Nephron (organoid): ENCODE data around the gene EAF1.
"Not testable (repeated sequence)": the region's sequence is repeated elsewhere in the genome, so short reads cannot be mapped to it uniquely, and the experiment has no call there.

Source experiments
- H3K27ac Mint-ChIP-seq, 3 experiments: 2 replicates each; pipeline ENCODE4 v1.8.0; 2020; ENCODE audit warnings: mixed read lengths in 3 of 3, mild to moderate bottlenecking in 2 of 3, moderate library complexity in 1 of 3
- H3K27me3 Mint-ChIP-seq: 2 replicates; pipeline ENCODE4 v1.8.0; 2021; ENCODE audit warnings: low read depth, mild to moderate bottlenecking, moderate library complexity, mixed read lengths
- H3K36me3 Mint-ChIP-seq: 2 replicates; pipeline ENCODE4 v1.8.0; 2020; ENCODE audit warnings: low read depth, mixed read lengths
- H3K4me1 Mint-ChIP-seq: 2 replicates; pipeline ENCODE4 v1.8.0; 2020; ENCODE audit warnings: mixed read lengths
- H3K4me3 Mint-ChIP-seq, 3 experiments: 2 replicates each; pipeline ENCODE4 v1.8.0; 2020; ENCODE audit warnings: mild to moderate bottlenecking in 3 of 3, mixed read lengths in 3 of 3, moderate library complexity in 2 of 3
- H3K9me3 Mint-ChIP-seq: 2 replicates; pipeline ENCODE4 v1.8.0; 2020; ENCODE audit warnings: mixed read lengths
- TF ChIP-seq, protein P1 (sequence below), 3 experiments: fragments of 200-600 bp; sonication (generic); IDR thresholded peaks; one replicate each; pipeline ENCODE4 v1.5.0; 2021; ENCODE audit warnings: antibody characterized with exemption in 3 of 3; ENCODE audit not compliant: unreplicated experiment in 3 of 3

EAF1 gene

GRCh38 chr3:15409239-15409638 is 18.2 kb upstream of the EAF1 start:
- Mint-ChIP-seq H3K4me3 (no peak overlapping the region), H3K27ac (no peak overlapping the region), H3K4me1 (no peaks in the 10 kb centered on the region), H3K27me3 (no peaks in the 10 kb centered on the region), H3K36me3 (peaks cover 46% of the 10 kb centered on the region), H3K9me3 (no peaks in the 10 kb centered on the region)
- TF ChIP-seq, protein P1, sequence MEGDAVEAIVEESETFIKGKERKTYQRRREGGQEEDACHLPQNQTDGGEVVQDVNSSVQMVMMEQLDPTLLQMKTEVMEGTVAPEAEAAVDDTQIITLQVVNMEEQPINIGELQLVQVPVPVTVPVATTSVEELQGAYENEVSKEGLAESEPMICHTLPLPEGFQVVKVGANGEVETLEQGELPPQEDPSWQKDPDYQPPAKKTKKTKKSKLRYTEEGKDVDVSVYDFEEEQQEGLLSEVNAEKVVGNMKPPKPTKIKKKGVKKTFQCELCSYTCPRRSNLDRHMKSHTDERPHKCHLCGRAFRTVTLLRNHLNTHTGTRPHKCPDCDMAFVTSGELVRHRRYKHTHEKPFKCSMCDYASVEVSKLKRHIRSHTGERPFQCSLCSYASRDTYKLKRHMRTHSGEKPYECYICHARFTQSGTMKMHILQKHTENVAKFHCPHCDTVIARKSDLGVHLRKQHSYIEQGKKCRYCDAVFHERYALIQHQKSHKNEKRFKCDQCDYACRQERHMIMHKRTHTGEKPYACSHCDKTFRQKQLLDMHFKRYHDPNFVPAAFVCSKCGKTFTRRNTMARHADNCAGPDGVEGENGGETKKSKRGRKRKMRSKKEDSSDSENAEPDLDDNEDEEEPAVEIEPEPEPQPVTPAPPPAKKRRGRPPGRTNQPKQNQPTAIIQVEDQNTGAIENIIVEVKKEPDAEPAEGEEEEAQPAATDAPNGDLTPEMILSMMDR (IDR thresholded peaks at IDR 0.05; ENCODE audit: unreplicated experiment in 3 of 3): no peak

- Mint-ChIP-seq H3K27me3 (no peaks in the 10 kb centered on the region), H3K4me3 (no peak overlapping the region), H3K9me3 (no peaks in the 10 kb centered on the region), H3K36me3 (peaks cover 50% of the 10 kb centered on the region), H3K27ac (no peak overlapping the region), H3K4me1 (no peaks in the 10 kb centered on the region)
- TF ChIP-seq, protein P1 (IDR thresholded peaks at IDR 0.05; ENCODE audit: unreplicated experiment in 3 of 3): no peak
Measured at GRCh38 chr3:15409774-15410173, 17.6 kb upstream of the EAF1 start.

- not testable (repeated sequence) for H3K4me3 Mint-ChIP-seq, H3K27ac Mint-ChIP-seq, H3K9me3 Mint-ChIP-seq, H3K27me3 Mint-ChIP-seq, H3K4me1 Mint-ChIP-seq
- peaks cover 62% of the 10 kb centered on the region for H3K36me3 Mint-ChIP-seq
Measured at GRCh38 chr3:15410966-15411365, 16.4 kb upstream of the EAF1 start.

DNA sequence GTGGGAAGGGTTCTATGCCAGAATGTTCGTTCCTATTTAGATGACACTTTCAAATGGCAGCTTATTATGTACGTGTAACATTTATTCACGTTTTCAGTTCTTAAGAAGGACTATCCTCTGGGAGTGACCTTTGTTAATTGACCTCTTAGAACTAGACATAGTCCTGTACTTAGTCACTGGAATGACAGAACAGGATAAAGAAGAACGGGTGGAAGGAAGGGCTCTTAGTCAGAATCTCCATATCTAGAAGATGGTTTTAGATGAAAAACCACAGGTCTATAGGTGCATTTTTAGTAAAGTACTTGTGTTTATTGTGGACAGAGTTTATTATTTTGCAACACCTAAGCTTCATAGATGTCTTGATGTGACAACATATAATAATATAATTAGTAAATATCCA is 6.5 kb upstream of the EAF1 start:
- Mint-ChIP-seq H3K27me3 (no peaks in the 10 kb centered on the region), H3K27ac (no peak overlapping the region), H3K4me3 (no peak overlapping the region), H3K9me3 (no peaks in the 10 kb centered on the region), H3K36me3 (peaks cover 43% of the 10 kb centered on the region), H3K4me1 (peaks cover 10% of the 10 kb centered on the region)
- TF ChIP-seq, protein P1 (IDR thresholded peaks at IDR 0.05; ENCODE audit: unreplicated experiment in 3 of 3): no peak

DNA sequence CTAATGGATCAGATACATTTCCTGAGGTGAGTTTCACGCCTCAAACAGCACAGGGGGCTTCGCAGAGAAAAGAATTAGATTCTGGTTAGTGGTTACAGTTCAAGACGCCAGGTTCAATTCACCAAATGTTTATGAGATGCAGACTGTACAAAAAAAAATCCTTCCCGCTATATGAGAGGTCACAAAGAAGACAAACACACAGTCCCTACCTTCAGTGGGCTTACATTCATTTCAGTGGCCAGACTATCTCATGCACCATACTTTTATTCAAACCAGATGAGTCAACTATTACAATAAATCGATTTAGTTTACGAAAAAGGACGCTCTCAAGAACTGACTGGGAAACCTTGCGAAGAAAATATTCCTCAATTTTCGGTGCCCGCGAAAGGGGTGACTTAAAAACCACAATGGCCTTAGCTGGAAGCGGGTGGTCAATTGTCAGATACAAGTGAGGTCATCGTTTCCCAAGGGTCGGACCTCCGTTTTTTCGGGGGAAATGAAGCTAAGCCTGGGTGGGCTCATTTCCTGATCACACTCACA is 749 bp upstream of the EAF1 start:
- Mint-ChIP-seq H3K27me3 (no peaks in the 10 kb centered on the region), H3K4me1 (peaks cover 37% of the 10 kb centered on the region), H3K9me3 (no peaks in the 10 kb centered on the region), H3K27ac (peak overlapping the region; percentile 81 to 98 (median 95)), H3K36me3 (peaks cover 25% of the 10 kb centered on the region), H3K4me3 (peak overlapping the region; percentile 98 to 100 (median 99))
- TF ChIP-seq, protein P1 (IDR thresholded peaks at IDR 0.05; ENCODE audit: unreplicated experiment in 3 of 3): no peak

DNA sequence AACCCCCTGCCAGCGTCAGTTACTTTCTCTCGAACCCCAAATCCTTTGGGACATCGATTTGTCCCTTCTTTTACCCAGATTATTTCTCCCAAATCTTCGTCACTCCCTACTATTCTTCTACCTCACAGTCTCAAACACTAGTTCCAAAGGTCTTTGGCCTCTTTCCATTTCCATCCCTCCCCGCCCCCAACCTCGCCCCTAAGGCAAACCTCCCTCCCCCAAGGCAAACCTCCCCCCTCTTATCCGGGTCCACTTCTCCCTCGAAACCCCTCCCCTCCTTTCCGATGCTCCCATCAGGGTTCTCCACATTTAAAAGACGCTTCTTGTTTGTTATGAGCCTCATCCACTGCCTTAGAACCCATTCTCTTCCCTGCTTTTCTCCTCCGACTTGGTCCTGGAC is 583 bp downstream of the EAF1 start:
- H3K36me3 Mint-ChIP-seq: peaks cover 21% of the 10 kb centered on the region
- H3K27me3 Mint-ChIP-seq: no peaks in the 10 kb centered on the region
- TF ChIP-seq, protein P1 (IDR thresholded peaks at IDR 0.05; ENCODE audit: unreplicated experiment in 3 of 3): no peak
- H3K4me1 Mint-ChIP-seq: peaks cover 37% of the 10 kb centered on the region
- H3K9me3 Mint-ChIP-seq: no peaks in the 10 kb centered on the region
- H3K4me3 Mint-ChIP-seq: peak overlapping the region; percentile 98 to 100 (median 99)
- peak overlapping the region; percentile 81 to 98 (median 95) for H3K27ac Mint-ChIP-seq
